LHCN-M2 (cell line): ENCODE results near the gene UBE2J1. TPM values are rescaled to one million over a fixed set of nuclear protein-coding genes. Genes with fewer than 3 reads are reported as not detected.
A peak's percentile ranks its signal among the peaks of the same experiment; 100 is the strongest.

ENCODE experiments used
- DNase-seq: peaks from one replicate; pipeline ENCODE4 v3.0.0-alpha.2; 2012; ENCODE audit warnings: low read depth
- total RNA-seq: library from RNA; depleted of rRNA; stranded (reverse); fragments of >200 nt; gene quantifications from 2 replicates; pipeline ENCODE4 v1.2.3, GENCODE V29; 2014; rRNA removed

Gene UBE2J1
- total RNA-seq, 1 experiment from 2014 or later, result 26.7 TPM

- no peak for DNase-seq
Observed at GRCh38 chr6:89290401-89291155, 61.9 kb downstream of the UBE2J1 start.

DNA sequence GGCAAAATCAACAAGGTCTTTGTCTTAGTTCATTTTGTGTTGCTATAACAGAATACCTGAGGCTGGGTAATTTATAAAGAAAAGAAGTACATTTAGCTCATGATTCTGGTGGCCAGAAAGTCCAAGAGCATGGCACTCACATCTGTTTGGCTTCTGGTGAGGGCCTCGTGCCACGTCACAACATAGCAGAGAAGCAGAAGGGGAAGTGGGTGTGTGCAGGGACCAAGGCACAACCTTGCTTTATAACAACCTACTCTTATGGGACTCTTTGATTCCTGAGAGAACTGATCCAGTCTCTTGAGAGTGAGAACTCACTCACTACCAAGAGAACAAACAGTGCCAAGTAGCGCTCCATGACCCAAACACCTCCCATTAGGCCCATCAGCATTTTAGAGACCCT, 62.8 kb downstream of the UBE2J1 start:
- no peak for DNase-seq

DNA sequence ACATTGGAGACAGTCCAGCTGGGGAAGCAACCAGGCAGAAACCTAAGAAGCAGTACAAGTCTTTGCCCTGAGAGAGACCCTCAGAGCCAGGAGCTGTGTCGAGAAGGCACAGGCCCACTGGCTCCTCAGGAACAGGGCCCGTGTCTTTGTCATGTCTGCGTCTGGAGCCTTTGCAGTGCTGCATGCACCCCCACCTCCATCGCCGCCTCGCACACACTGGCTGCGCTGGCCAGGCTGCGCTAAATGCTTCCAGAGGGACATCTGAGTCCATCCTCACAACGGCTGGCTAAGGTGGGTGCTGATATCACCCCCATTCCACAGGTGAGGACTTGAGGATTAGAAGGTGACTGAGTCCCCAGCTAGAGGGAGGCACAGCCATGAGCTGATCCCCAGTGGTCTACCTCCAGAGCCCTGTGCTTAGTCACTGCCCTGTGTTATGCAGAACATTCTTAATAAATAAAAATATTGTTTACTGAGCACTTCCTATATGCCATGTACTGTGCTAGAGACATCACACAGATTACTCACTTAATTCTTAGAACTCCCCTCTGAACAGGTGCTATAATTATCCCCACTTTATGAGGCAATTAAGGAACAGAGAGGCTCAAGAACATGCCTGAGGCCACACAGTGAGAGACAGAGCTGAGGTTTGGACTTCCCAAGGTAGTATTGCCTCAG, 65.0 kb downstream of the UBE2J1 start:
- no peak for DNase-seq

GRCh38 chr6:89286516-89286915, 66.0 kb downstream of the UBE2J1 start:
- no peak for DNase-seq

GRCh38 chr6:89284963-89285735, 67.4 kb downstream of the UBE2J1 start:
- no peak for DNase-seq

GRCh38 chr6:89284081-89284480, 68.4 kb downstream of the UBE2J1 start:
- no peak for DNase-seq

DNA sequence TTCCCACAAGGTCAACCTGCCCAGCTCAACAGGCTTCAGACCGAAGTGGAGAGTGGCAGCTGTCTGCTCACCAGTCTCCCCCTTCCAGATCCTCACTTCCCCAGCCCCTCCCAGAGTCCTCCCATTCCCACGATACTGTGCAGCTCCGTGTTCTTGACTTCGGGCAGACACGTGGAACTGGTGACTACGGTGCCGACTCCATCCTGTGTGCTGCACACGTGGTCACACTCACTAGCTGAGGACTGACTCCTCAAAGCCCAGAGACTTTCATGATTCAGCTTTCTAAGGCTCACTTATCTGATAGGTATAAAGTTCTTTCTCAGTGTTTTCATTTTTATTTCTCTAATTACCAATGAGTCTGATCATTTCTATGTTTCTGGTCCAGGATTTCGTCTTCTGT, 69.8 kb downstream of the UBE2J1 start:
- DNase-seq, result no peak

DNA sequence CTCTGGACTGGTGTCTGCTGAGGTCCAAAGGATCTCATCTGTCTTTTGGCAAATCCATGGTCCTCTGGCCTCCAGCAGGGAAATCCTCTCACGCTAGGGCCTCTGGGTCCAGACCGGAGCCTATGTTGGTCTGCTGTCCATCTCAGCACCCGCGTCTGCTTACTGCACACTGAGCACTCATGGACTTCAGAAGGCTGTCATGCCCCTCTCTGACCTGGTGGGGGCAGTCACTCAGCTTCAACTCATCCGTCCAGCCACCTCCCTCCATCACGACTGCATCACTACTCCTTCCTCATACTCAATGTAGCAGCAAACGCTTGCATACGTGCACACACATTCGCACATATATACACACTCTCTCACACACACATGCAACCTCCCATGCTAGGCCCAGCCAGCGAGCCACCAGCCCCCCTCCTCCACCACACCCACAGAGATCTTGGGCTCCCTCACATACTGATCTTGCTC, 70.7 kb downstream of the UBE2J1 start:
- peak; percentile 54 for DNase-seq

GRCh38 chr6:89278956-89279355, 73.6 kb downstream of the UBE2J1 start:
- no peak for DNase-seq

Other genes with a start within 250 kb of the UBE2J1 start
- gene SRSF12, start 234.7 kb downstream of the UBE2J1 start, total RNA-seq, result not detected in 2 replicates
- gene PM20D2, start 206.7 kb downstream of the UBE2J1 start, total RNA-seq, result 4.6 and 4.9 TPM in 2 replicates
- not detected in 2 replicates for gene GABRR1, start 135.4 kb downstream of the UBE2J1 start, total RNA-seq
- gene GABRR2, start 37.4 kb downstream of the UBE2J1 start, total RNA-seq, result 0.11 TPM in 1 of 2 replicates, not detected in the other
- gene RRAGD, start 59.6 kb upstream of the UBE2J1 start, total RNA-seq, result 0.06 and 0.63 TPM in 2 replicates
- gene ANKRD6, start 80.4 kb upstream of the UBE2J1 start, total RNA-seq, result 0.17 TPM in 1 of 2 replicates, not detected in the other